Glomerular visceral epithelial cell (primary cell): ENCODE measurements around the gene ZYX.

ENCODE experiments used
- DNase-seq: peaks from one replicate; pipeline ENCODE4 v3.0.0-alpha.2; 2016; ENCODE audit errors: extremely low spot score

The ZYX gene

GRCh38 chr7:143362131-143363015, 18.8 kb upstream of the ZYX start, which contains the start of gene FAM131B:
Gene FAM131B, minus strand, starts transcription at chr7:143362713. Its CDS starts 110 bp downstream, at chr7:143362603.
- no peak for DNase-seq

- DNase-seq = no peak
Observed at GRCh38 chr7:143363016-143363937, 17.9 kb upstream of the ZYX start.

- peak; percentile 78 for DNase-seq
Observed at GRCh38 chr7:143367972-143368371, 13.2 kb upstream of the ZYX start.

- no peak for DNase-seq
Observed at GRCh38 chr7:143368387-143368786, 12.8 kb upstream of the ZYX start.

GRCh38 chr7:143369678-143370651, 11.2 kb upstream of the ZYX start:
- no peak for DNase-seq

- peak; percentile 35 for DNase-seq
Observed at GRCh38 chr7:143372070-143372469, 9.1 kb upstream of the ZYX start.

- no peak for DNase-seq
Observed at GRCh38 chr7:143373255-143373794, 7.8 kb upstream of the ZYX start.

GRCh38 chr7:143374561-143374960, 6.6 kb upstream of the ZYX start:
- DNase-seq = no peak

- DNase-seq = no peak
Observed at GRCh38 chr7:143375298-143376034, 5.7 kb upstream of the ZYX start.

GRCh38 chr7:143376396-143376795, 4.7 kb upstream of the ZYX start:
- DNase-seq = no peak

GRCh38 chr7:143379611-143380259, 1.4 kb upstream of the ZYX start:
- peak; percentile 29 for DNase-seq

GRCh38 chr7:143380260-143380645, 892 bp upstream of the ZYX start:
- peak; percentile 81 for DNase-seq

- peak; percentile 78 for DNase-seq
Observed at GRCh38 chr7:143381427-143382125, 431 bp downstream of the ZYX start.

GRCh38 chr7:143382126-143382790, 1.1 kb downstream of the ZYX start:
- no peak for DNase-seq

- no peak for DNase-seq
Observed at GRCh38 chr7:143382791-143383641, 1.9 kb downstream of the ZYX start.

GRCh38 chr7:143383642-143383957, 2.5 kb downstream of the ZYX start:
- DNase-seq = no peak

GRCh38 chr7:143384148-143384547, 3.0 kb downstream of the ZYX start:
- peak; percentile 36 for DNase-seq
